Activated B cell treated with CpG ODN at 0.5 μM for 24 hours (primary cell): ENCODE data around the gene MPP1. TPM values are rescaled to one million over a fixed set of nuclear protein-coding genes. Genes with fewer than 3 reads are reported as not detected.

Experiments used
- ATAC-seq: fragments of 200-7000 bp; cut with Tn5 transposase; one replicate; pipeline ENCODE4 v1.10.0; 2021; ENCODE audit warnings: low read depth, mild to moderate bottlenecking, moderate library complexity
- CTCF ChIA-PET: fragments of 350-600 bp; sonication (Branson Sonifier 250); formaldehyde crosslinking; loops from one replicate; lab custom pipeline; 2021; ENCODE audit warnings: antibody characterized with exemption; lab: Charles Lee
- POLR2A ChIA-PET: fragments of 350-600 bp; sonication (Branson Sonifier 250); formaldehyde crosslinking; loops from one replicate; lab custom pipeline; 2021; ENCODE audit warnings: antibody characterized with exemption; lab: Charles Lee
- DNase-seq: peaks from one replicate; pipeline ENCODE4 v3.0.0; 2022
- H3K27ac Mint-ChIP-seq: one replicate; pipeline ENCODE4 v1.8.0; 2020; ENCODE audit warnings: mixed read lengths
- H3K27me3 Mint-ChIP-seq: one replicate; pipeline ENCODE4 v1.8.0; 2021; ENCODE audit warnings: mixed read lengths
- H3K36me3 Mint-ChIP-seq: one replicate; pipeline ENCODE4 v1.8.0; 2021; ENCODE audit warnings: low read depth, mixed read lengths
- H3K4me1 Mint-ChIP-seq: one replicate; pipeline ENCODE4 v1.8.0; 2021; ENCODE audit warnings: mixed read lengths
- H3K4me3 Mint-ChIP-seq: one replicate; pipeline ENCODE4 v1.8.0; 2020; ENCODE audit warnings: mild to moderate bottlenecking, mixed read lengths
- H3K9me3 Mint-ChIP-seq: one replicate; pipeline ENCODE4 v1.8.0; 2020; ENCODE audit warnings: mixed read lengths
- intact Hi-C: fragments of 100-400 bp; cut with micrococcal nuclease; formaldehyde crosslinking; loops from one replicate; pipeline ENCODE4 v1.15.1; 2024
- total RNA-seq: library from RNA; stranded (reverse); gene quantifications from 2 replicates; pipeline ENCODE4 v1.2.3, GENCODE V29; 2022
- TF ChIP-seq, protein P1 (sequence below): fragments of 200-600 bp; IDR thresholded peaks from one replicate; pipeline ENCODE4 v1.8.0; 2022; ENCODE audit warnings: antibody characterized with exemption, mild to moderate bottlenecking

The MPP1 gene
- total RNA-seq, 1 donor from 2014 or later, result 7.2 TPM

DNA sequence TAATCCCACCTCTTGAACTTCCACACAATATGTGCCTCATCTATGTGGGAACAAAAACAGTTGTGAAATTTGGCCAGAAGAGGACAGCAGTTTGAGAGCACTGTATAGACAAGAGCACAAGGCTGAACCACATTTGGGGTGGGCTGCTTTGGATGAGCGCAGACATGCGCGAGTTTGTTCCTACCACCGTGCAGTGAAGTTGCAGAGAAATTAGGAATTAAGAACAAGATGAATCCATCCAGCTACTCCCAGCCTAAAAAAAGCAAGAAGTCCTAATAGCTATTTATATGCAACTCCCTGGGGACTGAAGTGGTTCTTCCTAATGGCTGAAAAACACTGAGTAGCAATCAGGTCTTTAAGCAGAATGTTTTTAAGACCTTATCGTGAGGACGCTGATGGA lies 55.4 kb downstream of the MPP1 start:
- CTCF ChIA-PET, result interaction anchor here (0.8 to 5.1 kb wide), 3 partner anchors 12 to 90 kb away, joined by 3 to 27 read pairs (median 3); partner anchors contain the start of gene DKC1
- intact Hi-C loops, result no loop called here
- peak overlapping the region; percentile 78 for H3K4me3 Mint-ChIP-seq
- H3K27ac Mint-ChIP-seq, result peak overlapping the region; percentile 30
- POLR2A ChIA-PET, result no interaction called here
- H3K27me3 Mint-ChIP-seq, result no peaks in the 10 kb centered on the region
- DNase-seq (no peak), ATAC-seq (no peak)
- no peaks in the 10 kb centered on the region for H3K36me3 Mint-ChIP-seq
- peaks cover 3% of the 10 kb centered on the region for H3K9me3 Mint-ChIP-seq
- TF ChIP-seq, protein P1, sequence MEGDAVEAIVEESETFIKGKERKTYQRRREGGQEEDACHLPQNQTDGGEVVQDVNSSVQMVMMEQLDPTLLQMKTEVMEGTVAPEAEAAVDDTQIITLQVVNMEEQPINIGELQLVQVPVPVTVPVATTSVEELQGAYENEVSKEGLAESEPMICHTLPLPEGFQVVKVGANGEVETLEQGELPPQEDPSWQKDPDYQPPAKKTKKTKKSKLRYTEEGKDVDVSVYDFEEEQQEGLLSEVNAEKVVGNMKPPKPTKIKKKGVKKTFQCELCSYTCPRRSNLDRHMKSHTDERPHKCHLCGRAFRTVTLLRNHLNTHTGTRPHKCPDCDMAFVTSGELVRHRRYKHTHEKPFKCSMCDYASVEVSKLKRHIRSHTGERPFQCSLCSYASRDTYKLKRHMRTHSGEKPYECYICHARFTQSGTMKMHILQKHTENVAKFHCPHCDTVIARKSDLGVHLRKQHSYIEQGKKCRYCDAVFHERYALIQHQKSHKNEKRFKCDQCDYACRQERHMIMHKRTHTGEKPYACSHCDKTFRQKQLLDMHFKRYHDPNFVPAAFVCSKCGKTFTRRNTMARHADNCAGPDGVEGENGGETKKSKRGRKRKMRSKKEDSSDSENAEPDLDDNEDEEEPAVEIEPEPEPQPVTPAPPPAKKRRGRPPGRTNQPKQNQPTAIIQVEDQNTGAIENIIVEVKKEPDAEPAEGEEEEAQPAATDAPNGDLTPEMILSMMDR, result no peak
- H3K4me1 Mint-ChIP-seq, result peaks cover 21% of the 10 kb centered on the region

DNA sequence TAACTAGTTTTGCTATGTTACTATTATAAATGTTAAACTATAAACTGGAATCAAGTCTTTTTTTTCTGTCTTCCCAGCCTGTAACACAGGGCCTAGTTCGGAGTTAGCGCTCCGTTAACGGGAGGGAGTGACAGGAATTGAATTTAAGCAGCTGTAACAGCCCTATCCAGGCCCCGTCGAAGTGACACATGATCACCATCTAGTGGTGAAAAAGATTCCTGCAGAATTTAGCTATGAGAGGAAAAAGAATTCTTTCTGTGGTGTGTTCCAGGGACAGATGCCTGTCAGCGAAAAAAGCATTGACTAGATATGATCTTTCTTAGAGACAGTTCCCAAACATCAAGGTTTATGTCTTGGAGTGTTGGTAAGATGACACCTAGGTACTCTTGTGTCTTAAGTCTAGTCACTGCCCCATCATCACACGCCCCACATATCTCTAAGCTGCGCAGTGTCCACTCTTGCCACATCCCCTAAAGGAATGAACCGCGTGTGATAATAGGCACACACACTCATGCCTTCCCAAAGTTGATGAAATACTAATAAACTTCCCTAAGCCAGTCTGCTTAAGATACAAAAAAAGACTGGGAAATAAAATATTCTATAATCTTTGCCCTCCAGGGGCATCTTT lies 56.5 kb downstream of the MPP1 start:
- Mint-ChIP-seq H3K9me3 (peaks cover 3% of the 10 kb centered on the region), H3K4me1 (peaks cover 21% of the 10 kb centered on the region), H3K27ac (no peak overlapping the region), H3K36me3 (no peaks in the 10 kb centered on the region), H3K27me3 (no peaks in the 10 kb centered on the region), H3K4me3 (no peak overlapping the region)
- TF ChIP-seq, protein P1, result peak; percentile 31
- ChIA-PET CTCF (interaction anchor here (0.9 to 5.1 kb wide), 12 partner anchors 11 to 158 kb away, joined by 3 to 32 read pairs (median 5); partner anchors contain the start of gene DKC1), POLR2A (interaction anchor here (1.0 to 1.6 kb wide), 4 partner anchors 14 to 201 kb away, joined by 3 to 5 read pairs (median 4); partner anchors contain the start of genes DKC1 and IKBKG)
- ATAC-seq, result peak; percentile 51
- intact Hi-C loops, result loop anchor here (1.0 kb wide), 2 partner anchors 34 to 92 kb away; no protein-coding TSS in a partner anchor
- DNase-seq, result no peak

DNA sequence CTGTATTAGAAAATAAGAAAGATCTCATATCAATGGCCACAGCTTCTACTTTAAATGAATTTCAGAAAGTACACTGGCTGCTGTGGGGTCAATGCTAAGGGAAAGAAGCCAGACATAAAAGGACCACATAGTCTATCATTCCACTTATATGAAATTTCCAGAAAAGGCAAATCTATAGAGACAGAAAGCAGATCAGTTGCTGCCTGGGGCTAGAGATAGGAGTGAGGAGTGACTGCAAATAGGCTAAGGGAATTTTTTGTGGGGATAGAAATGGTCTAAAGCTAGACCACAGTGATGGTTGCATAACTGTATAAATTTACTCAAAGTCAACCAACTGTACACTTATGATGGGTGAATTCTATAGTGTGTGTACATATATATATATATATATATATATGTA lies 62.7 kb downstream of the MPP1 start:
- Mint-ChIP-seq H3K36me3 (peaks cover 3% of the 10 kb centered on the region), H3K4me3 (no peak overlapping the region), H3K27me3 (no peaks in the 10 kb centered on the region), H3K9me3 (peaks cover 3% of the 10 kb centered on the region), H3K4me1 (peaks cover 2% of the 10 kb centered on the region), H3K27ac (no peak overlapping the region)
- TF ChIP-seq, protein P1, result no peak
- no peak for ATAC-seq
- DNase-seq, result no peak
- intact Hi-C loops, result no loop called here
- ChIA-PET CTCF (no interaction called here), POLR2A (no interaction called here)

DNA sequence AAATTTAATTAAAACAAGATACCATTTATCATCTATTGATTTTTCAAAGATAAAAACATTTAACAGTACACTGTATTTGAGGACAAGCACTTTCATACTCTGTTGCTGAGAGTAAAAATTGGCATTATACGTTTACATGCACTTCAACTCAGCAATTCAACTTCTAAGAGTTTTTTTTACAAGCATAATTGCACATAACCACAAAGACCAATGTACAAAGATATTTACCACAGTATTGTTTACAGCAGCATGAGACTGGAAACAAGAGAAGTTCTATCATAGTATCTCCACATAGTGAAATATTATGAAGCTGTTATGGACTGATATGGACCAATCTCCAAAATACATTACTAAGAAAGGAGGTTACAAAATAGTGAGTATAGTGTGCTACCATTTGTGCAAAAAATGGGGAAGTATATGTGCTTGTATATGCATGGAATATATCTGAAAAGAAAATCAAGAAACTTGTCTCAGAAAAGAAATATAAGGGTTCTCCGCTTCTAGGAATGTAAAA lies 65.3 kb downstream of the MPP1 start:
- H3K27ac Mint-ChIP-seq, result no peak overlapping the region
- peaks cover 13% of the 10 kb centered on the region for H3K4me1 Mint-ChIP-seq

More for the DNA sequence above, 65.3 kb downstream of the MPP1 start:
- ATAC-seq, result no peak
- TF ChIP-seq, protein P1, result no peak
- intact Hi-C loops, result no loop called here
- peaks cover 5% of the 10 kb centered on the region for H3K36me3 Mint-ChIP-seq
- H3K27me3 Mint-ChIP-seq, result no peaks in the 10 kb centered on the region
- ChIA-PET CTCF (no interaction called here), POLR2A (no interaction called here)
- H3K4me3 Mint-ChIP-seq, result no peak overlapping the region
- H3K9me3 Mint-ChIP-seq, result no peaks in the 10 kb centered on the region
- no peak for DNase-seq
